ENCODE measurements around the gene CD200R1L. TPM values are rescaled to one million over a fixed set of nuclear protein-coding genes. Genes with fewer than 3 reads are reported as not detected.

The CD200R1L gene
- total and polyA plus RNA-seq, 9 of the 15 experiments (the other 6 are each of a cell fraction or from before 2014, with no cell fraction given) = not detected

DNA sequence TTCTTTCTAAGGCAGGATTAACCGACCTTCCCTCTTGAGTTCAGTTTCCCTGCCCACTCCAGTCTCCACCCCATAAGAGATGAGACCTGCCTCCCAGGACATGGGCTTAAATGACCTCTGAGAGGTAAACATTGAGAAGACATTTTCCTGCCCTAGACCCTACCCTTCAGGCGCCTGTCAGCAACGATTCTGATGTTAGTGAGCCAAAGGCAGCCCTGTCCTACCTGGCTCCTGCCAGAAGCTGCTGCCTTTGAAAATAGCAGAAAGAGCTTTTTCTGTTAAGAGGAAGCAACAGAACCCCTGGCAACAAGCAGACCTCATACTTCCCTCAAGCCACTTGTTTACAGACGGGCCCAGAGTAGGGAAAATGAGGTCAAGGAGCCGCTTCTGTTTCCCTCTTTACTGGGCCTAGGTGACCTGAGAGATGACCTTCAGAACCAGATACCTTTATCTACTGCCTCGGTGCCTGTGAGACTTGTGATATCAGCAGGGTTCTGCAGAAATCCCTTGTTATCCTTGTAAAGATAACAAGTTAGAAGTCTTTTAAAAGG lies 52.0 kb downstream of the CD200R1L start (continued):
- TF ChIP-seq, protein P1, sequence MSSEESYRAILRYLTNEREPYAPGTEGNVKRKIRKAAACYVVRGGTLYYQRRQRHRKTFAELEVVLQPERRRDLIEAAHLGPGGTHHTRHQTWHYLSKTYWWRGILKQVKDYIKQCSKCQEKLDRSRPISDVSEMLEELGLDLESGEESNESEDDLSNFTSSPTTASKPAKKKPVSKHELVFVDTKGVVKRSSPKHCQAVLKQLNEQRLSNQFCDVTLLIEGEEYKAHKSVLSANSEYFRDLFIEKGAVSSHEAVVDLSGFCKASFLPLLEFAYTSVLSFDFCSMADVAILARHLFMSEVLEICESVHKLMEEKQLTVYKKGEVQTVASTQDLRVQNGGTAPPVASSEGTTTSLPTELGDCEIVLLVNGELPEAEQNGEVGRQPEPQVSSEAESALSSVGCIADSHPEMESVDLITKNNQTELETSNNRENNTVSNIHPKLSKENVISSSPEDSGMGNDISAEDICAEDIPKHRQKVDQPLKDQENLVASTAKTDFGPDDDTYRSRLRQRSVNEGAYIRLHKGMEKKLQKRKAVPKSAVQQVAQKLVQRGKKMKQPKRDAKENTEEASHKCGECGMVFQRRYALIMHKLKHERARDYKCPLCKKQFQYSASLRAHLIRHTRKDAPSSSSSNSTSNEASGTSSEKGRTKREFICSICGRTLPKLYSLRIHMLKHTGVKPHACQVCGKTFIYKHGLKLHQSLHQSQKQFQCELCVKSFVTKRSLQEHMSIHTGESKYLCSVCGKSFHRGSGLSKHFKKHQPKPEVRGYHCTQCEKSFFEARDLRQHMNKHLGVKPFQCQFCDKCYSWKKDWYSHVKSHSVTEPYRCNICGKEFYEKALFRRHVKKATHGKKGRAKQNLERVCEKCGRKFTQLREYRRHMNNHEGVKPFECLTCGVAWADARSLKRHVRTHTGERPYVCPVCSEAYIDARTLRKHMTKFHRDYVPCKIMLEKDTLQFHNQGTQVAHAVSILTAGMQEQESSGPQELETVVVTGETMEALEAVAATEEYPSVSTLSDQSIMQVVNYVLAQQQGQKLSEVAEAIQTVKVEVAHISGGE (CRISPR knock-in tag; IDR thresholded peaks at IDR 0.05) = no peak
- TF ChIP-seq ELF1 (tag; IDR thresholded peaks at IDR 0.05) = 0 out of 2 replicates have a peak, but pooled peaks have one; percentile 37
- no peak for TF ChIP-seq POLR3A (IDR thresholded peaks at IDR 0.05; ENCODE audit: borderline replicate concordance, extremely low read depth, insufficient read depth, insufficient read length)
- TF ChIP-seq, protein P2, sequence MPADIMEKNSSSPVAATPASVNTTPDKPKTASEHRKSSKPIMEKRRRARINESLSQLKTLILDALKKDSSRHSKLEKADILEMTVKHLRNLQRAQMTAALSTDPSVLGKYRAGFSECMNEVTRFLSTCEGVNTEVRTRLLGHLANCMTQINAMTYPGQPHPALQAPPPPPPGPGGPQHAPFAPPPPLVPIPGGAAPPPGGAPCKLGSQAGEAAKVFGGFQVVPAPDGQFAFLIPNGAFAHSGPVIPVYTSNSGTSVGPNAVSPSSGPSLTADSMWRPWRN (IDR thresholded peaks at IDR 0.05; ENCODE audit: low read depth) = 0 out of 2 replicates have a peak, but pooled peaks have one; percentile 39
- TF ChIP-seq FOXA3 (CRISPR knock-in tag; conservative IDR thresholded peaks at IDR 0.05 in 1 of 2, IDR thresholded peaks at IDR 0.05 in 1 of 2) = peak in 1 of 2 experiments; percentile 45; a peak in 1 of 4 replicates
- no peak for TF ChIP-seq HNRNPLL (IDR thresholded peaks at IDR 0.05; ENCODE audit: low read depth, low read length, poor library complexity, severe bottlenecking)
- peak; percentile 34 for TF ChIP-seq RFX1 (IDR thresholded peaks at IDR 0.05)
- TF ChIP-seq, protein P3, sequence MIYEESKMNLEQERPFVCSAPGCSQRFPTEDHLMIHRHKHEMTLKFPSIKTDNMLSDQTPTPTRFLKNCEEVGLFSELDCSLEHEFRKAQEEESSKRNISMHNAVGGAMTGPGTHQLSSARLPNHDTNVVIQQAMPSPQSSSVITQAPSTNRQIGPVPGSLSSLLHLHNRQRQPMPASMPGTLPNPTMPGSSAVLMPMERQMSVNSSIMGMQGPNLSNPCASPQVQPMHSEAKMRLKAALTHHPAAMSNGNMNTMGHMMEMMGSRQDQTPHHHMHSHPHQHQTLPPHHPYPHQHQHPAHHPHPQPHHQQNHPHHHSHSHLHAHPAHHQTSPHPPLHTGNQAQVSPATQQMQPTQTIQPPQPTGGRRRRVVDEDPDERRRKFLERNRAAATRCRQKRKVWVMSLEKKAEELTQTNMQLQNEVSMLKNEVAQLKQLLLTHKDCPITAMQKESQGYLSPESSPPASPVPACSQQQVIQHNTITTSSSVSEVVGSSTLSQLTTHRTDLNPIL (CRISPR knock-in tag; IDR thresholded peaks at IDR 0.05) = no peak
- TF ChIP-seq SP1 (CRISPR knock-in tag; IDR thresholded peaks at IDR 0.05) = no peak
- no peak for TF ChIP-seq MEF2A (IDR thresholded peaks at IDR 0.05; ENCODE audit: control insufficient read depth, low read depth, low read length)
- TF ChIP-seq C11orf30 (IDR thresholded peaks at IDR 0.05; ENCODE audit: low read depth) = no peak
- TF ChIP-seq, protein P4, sequence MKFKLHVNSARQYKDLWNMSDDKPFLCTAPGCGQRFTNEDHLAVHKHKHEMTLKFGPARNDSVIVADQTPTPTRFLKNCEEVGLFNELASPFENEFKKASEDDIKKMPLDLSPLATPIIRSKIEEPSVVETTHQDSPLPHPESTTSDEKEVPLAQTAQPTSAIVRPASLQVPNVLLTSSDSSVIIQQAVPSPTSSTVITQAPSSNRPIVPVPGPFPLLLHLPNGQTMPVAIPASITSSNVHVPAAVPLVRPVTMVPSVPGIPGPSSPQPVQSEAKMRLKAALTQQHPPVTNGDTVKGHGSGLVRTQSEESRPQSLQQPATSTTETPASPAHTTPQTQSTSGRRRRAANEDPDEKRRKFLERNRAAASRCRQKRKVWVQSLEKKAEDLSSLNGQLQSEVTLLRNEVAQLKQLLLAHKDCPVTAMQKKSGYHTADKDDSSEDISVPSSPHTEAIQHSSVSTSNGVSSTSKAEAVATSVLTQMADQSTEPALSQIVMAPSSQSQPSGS (CRISPR knock-in tag; IDR thresholded peaks at IDR 0.05) = no peak
- peak; percentile 61; the same call in 1 of the 2 replicates for TF ChIP-seq SMARCE1 (IDR thresholded peaks at IDR 0.05)
- TF ChIP-seq, protein P5, sequence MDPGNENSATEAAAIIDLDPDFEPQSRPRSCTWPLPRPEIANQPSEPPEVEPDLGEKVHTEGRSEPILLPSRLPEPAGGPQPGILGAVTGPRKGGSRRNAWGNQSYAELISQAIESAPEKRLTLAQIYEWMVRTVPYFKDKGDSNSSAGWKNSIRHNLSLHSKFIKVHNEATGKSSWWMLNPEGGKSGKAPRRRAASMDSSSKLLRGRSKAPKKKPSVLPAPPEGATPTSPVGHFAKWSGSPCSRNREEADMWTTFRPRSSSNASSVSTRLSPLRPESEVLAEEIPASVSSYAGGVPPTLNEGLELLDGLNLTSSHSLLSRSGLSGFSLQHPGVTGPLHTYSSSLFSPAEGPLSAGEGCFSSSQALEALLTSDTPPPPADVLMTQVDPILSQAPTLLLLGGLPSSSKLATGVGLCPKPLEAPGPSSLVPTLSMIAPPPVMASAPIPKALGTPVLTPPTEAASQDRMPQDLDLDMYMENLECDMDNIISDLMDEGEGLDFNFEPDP (CRISPR knock-in tag; IDR thresholded peaks at IDR 0.05) = no peak
- TF ChIP-seq KLF16 (IDR thresholded peaks at IDR 0.05) = 0 out of 2 replicates have a peak, but pooled peaks have one; percentile 10
- TF ChIP-seq ZNF436 (CRISPR knock-in tag; IDR thresholded peaks at IDR 0.05) = no peak
- TF ChIP-seq E2F3 (CRISPR knock-in tag; IDR thresholded peaks at IDR 0.05) = no peak
- TF ChIP-seq TAL1 (IDR thresholded peaks at IDR 0.05) = peak; percentile 65
- TF ChIP-seq, protein P6, sequence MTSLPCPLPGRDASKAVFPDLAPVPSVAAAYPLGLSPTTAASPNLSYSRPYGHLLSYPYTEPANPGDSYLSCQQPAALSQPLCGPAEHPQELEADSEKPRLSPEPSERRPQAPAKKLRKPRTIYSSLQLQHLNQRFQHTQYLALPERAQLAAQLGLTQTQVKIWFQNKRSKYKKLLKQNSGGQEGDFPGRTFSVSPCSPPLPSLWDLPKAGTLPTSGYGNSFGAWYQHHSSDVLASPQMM (CRISPR knock-in tag; IDR thresholded peaks at IDR 0.05) = no peak
